Activated naive CD4-positive, alpha-beta T cell treated with anti-CD3 and anti-CD28 coated beads for 36 hours (primary cell): Measurements from ENCODE around the gene DAB1. TPM values are rescaled to one million over a fixed set of nuclear protein-coding genes. Genes with fewer than 3 reads are reported as not detected.

Source experiments
- CTCF ChIA-PET: fragments of 350-600 bp; sonication (Branson Sonifier 250); formaldehyde crosslinking; loops from one replicate; lab custom pipeline; 2021; ENCODE audit warnings: antibody characterized with exemption; lab: Charles Lee
- DNase-seq: peaks from one replicate; pipeline ENCODE4 v3.0.0-alpha.2; 2020
- H3K27ac Mint-ChIP-seq: one replicate; pipeline ENCODE4 v1.8.0; 2021; ENCODE audit warnings: mild to moderate bottlenecking, mixed read lengths
- H3K27me3 Mint-ChIP-seq: one replicate; pipeline ENCODE4 v1.8.0; 2021; ENCODE audit warnings: low read depth, mixed read lengths
- H3K36me3 Mint-ChIP-seq: one replicate; pipeline ENCODE4 v1.8.0; 2021; ENCODE audit warnings: low read depth, mixed read lengths
- H3K4me1 Mint-ChIP-seq: one replicate; pipeline ENCODE4 v1.8.0; 2021; ENCODE audit warnings: low read depth, mixed read lengths
- H3K4me3 Mint-ChIP-seq: one replicate; pipeline ENCODE4 v1.8.0; 2021; ENCODE audit warnings: mild to moderate bottlenecking, moderate library complexity, mixed read lengths
- H3K9me3 Mint-ChIP-seq: one replicate; pipeline ENCODE4 v1.8.0; 2021; ENCODE audit warnings: mixed read lengths
- intact Hi-C: fragments of 100-400 bp; cut with micrococcal nuclease; formaldehyde crosslinking; loops from one replicate; pipeline ENCODE4 v1.15.1; 2023
- total RNA-seq, 2 experiments: library from RNA; stranded (reverse); gene quantifications; one replicate each; pipeline ENCODE4 v1.2.3, GENCODE V29; 2021

Gene DAB1
- total RNA-seq, 2 experiments from 2014 or later: not detected

DNA sequence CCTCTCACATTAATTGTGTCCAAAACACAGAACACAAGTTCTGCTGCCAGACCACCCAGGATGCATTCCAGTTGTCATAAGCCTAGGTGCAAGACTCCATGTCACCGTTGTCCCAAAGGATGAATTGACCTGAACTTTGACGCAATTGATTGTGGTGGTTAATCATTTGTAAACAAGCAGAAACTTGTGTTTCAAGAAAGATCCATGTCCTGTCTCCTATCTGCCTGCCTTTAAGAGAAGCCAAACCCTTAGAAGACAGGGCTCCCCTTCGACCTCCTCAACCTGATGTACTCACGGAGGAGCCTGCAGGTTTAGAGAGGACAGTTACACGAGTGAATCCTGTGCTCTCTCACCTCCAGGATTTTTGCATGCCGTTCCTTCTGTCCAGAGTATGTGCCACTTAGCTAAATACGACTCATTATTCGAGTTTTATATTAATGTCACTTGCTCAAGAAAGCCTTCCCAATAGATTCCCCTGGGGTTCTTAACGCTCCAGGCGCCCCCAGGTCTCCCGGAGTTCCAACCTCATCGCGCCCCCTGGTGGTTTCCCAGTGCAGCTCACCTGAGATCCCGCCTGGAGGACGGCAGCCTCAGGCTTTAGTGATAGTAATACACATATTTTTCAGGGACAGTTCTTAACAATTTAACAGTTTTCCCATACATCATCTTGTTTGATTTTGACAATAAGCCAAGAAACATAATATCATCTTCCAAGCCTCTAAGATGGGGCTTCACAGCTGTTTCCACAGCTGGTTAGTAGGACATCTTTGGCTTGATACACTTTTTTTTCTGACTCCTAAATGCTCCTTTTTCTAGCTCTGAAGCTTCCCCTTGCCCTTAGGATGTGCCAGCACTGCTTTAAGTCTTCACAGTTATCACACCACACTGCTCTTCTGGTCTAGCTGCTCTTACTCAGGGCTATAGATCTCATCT is 455.7 kb downstream of the DAB1 start:
- H3K27ac Mint-ChIP-seq: no peak overlapping the region
- H3K9me3 Mint-ChIP-seq: peaks cover 1% of the 10 kb centered on the region
- CTCF ChIA-PET: interaction anchor here (1.1 kb wide), 1 partner anchor 23 kb away, joined by 3 read pairs; no protein-coding TSS in a partner anchor
- intact Hi-C loops: loop anchor here (1.0 kb wide), 1 partner anchor 136 kb away; no protein-coding TSS in a partner anchor
- no peaks in the 10 kb centered on the region for H3K4me1 Mint-ChIP-seq
- no peak overlapping the region for H3K4me3 Mint-ChIP-seq
- H3K36me3 Mint-ChIP-seq: no peaks in the 10 kb centered on the region
- H3K27me3 Mint-ChIP-seq: peaks cover 8% of the 10 kb centered on the region
- peak; percentile 9 for DNase-seq

DNA sequence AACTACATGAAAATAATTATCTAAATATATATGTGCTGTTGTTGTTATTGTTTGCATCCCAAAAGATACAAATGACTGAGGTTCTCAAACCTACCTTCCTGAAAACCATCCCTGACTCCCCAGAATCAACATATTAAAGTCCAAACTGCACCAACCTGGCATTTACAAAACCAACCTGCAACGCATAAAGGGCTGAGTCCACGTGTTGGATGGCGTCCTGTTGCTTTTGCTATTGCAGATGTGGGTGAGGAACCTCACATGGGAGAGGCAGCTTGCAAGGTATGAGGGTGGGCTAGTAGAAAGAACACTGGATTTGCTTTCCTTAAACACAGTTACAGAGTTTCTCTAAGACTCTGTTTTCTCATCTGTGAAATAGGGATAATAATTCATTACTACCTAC is 456.5 kb downstream of the DAB1 start:
- Mint-ChIP-seq H3K36me3 (no peaks in the 10 kb centered on the region), H3K9me3 (peaks cover 1% of the 10 kb centered on the region), H3K4me1 (no peaks in the 10 kb centered on the region), H3K4me3 (no peak overlapping the region), H3K27me3 (peaks cover 10% of the 10 kb centered on the region), H3K27ac (no peak overlapping the region)
- no peak for DNase-seq
- CTCF ChIA-PET: interaction anchor here (1.1 kb wide), 1 partner anchor 22 kb away, joined by 3 read pairs; no protein-coding TSS in a partner anchor
- intact Hi-C loops: no loop called here

DNA sequence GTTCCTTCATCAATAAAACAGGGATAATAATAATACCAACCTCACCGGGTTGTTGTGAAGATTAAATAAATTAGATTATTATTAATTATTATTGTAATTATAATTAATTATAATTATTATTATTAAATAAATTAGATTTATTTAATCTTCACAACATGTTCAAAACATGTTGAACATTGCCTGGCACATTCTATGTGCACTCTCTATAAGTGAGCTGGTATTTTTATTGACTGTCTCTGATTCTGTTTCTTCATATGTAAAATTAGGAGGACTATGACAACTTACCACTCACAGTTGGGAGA is 457.2 kb downstream of the DAB1 start:
- intact Hi-C loops: no loop called here
- CTCF ChIA-PET: no interaction called here
- Mint-ChIP-seq H3K4me1 (no peaks in the 10 kb centered on the region), H3K9me3 (peaks cover 1% of the 10 kb centered on the region), H3K27me3 (peaks cover 10% of the 10 kb centered on the region), H3K27ac (no peak overlapping the region), H3K36me3 (no peaks in the 10 kb centered on the region), H3K4me3 (no peak overlapping the region)
- DNase-seq: no peak

DNA sequence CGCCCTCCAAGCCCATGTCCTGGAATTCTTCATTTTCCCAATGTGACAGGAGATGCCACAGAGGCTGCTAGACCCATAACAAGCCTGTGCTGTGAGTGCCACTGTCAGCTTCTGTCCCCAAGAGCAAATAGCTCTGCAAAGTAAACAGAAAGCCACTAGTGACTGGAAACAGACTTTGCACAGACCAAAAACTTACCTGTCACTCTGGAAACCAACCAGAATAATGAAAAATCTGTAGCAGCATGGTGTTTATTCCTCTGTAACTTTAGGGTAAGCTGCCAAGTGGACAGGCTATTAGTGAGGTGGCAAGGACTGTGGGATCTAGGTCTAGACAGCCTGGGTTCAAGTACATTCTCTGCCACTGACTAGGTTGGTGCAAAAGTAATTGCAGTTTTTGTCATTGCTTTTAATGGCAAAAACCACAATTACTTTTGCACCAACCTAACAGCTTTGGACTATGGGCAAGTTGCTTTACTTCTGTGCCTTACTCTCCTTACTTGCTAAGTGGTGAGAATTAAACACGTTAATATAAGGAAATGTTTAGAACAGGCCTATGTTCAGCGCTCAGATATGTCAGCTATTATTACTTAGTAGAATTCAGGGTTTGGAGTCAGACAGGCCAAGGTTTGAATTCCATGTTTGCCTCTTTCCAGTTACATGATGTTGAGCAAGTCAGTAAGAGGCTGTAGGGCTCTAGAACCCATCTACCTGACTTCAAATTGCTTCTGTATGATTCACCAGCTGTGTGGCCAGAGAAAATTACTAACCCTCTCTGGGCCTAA is 457.8 kb downstream of the DAB1 start, which contains the start of gene C8B:
Gene C8B (minus strand): TSS at position 100 of the 782 bp plus-strand sequence. CDS start 67 bp downstream, at position 33.
- H3K27me3 Mint-ChIP-seq: peaks cover 10% of the 10 kb centered on the region
- intact Hi-C loops: no loop called here
- CTCF ChIA-PET: no interaction called here
- peaks cover 1% of the 10 kb centered on the region for H3K9me3 Mint-ChIP-seq
- no peak within 1 kb of the TSS for H3K4me3 Mint-ChIP-seq
- no peaks in the 10 kb centered on the region for H3K4me1 Mint-ChIP-seq
- H3K27ac Mint-ChIP-seq: no peak within 1 kb of the TSS
- DNase-seq: no peak
- H3K36me3 Mint-ChIP-seq: no peaks in the 10 kb centered on the region

DNA sequence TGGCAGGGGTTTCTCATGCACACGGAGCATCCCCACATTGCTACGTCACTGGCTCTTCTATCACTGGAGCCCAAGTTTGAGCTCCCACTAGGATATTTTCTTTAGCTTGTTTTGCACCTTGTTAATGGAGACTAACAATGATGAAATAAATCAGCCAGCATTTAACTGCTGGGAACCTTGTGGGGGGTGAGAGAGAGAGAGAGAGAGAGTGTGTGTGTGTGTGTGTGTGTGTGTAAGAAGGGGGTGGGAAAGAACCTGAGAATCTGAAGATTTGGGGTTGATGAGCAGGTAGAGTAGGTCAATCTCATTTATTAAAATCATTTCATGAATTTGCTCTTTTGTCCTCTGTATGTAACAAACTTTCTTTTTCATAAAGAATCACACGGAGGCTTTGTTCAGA is 458.7 kb downstream of the DAB1 start:
- CTCF ChIA-PET: no interaction called here
- Mint-ChIP-seq H3K9me3 (peaks cover 2% of the 10 kb centered on the region), H3K4me1 (no peaks in the 10 kb centered on the region), H3K27ac (no peak overlapping the region), H3K36me3 (no peaks in the 10 kb centered on the region), H3K4me3 (no peak overlapping the region), H3K27me3 (peaks cover 10% of the 10 kb centered on the region)
- intact Hi-C loops: no loop called here
- no peak for DNase-seq

DNA sequence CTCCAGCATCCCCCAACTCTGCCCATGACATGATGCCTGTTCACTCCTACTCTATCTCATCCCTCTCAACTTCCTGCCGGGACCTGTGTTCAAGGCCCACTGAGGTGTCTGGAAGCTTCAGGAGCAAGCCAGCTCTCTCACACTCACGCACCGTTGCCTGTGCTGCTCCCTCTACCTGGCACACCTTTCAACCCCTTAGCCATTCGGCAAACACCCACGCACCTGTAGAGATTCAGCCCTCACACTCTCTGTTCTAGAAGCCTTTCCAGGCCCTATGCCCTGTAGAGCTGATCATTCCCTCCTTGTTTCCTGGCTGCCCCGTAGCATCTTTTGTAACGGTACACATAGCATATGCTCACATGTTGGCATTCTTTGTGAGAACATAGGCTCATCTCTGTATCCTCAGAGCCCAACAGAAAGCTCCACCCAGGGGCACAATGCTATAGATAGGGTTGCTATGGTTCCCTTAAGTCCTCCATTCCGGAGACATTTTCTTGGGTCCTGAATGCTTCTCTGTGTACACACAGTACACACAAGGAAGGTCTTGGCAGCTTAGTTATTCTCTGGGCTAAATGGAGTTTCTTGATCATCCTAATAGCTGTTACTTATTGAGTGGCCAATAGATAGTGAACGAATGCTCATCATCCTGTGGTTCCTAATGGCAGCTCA is 459.4 kb downstream of the DAB1 start:
- CTCF ChIA-PET: no interaction called here
- intact Hi-C loops: no loop called here
- H3K27me3 Mint-ChIP-seq: peaks cover 10% of the 10 kb centered on the region
- DNase-seq: no peak
- H3K36me3 Mint-ChIP-seq: no peaks in the 10 kb centered on the region
- no peaks in the 10 kb centered on the region for H3K4me1 Mint-ChIP-seq
- no peak overlapping the region for H3K27ac Mint-ChIP-seq
- peaks cover 2% of the 10 kb centered on the region for H3K9me3 Mint-ChIP-seq
- no peak overlapping the region for H3K4me3 Mint-ChIP-seq

DNA sequence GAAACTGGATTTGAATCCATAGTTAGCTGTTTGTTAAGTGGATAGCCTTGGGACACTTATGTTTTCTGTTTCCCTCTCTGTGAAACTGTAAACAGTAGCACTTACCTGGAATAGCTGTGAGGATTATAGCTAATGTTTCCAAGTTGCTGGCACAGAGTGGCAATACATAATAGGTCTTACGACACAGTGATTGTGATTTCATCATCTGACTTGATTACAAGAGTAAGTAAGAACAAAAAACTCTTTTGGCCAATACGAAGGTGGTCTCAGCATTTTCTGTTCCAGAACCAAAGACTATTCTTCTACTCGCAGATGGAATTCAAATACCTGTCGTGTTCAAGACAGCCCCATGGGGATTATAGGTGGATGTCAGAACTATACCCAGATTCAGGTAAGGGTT is 460.2 kb downstream of the DAB1 start:
- Mint-ChIP-seq H3K9me3 (peaks cover 1% of the 10 kb centered on the region), H3K36me3 (no peaks in the 10 kb centered on the region), H3K4me3 (no peak overlapping the region), H3K27me3 (peaks cover 10% of the 10 kb centered on the region), H3K4me1 (no peaks in the 10 kb centered on the region), H3K27ac (no peak overlapping the region)
- no peak for DNase-seq
- CTCF ChIA-PET: no interaction called here
- intact Hi-C loops: no loop called here

DNA sequence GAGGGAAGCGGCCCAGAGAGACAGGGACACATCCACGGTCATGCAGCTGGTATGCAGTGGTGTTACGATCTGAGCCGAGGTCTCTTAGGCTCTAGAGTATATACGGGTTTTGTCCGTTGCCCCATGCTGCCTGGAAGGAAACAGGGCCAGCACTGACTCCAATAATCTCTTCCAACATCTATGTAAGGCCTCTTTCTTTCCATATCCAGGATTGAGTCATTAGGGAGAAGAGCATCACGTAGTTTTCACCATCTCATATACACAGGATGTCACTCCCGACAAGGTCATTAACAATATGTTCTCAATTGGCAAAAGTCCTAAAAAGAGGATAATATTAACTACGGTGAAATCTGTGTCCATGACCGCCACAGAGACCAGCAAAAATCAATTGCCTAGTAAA is 462.4 kb downstream of the DAB1 start:
- intact Hi-C loops: no loop called here
- no peaks in the 10 kb centered on the region for H3K36me3 Mint-ChIP-seq
- no peak overlapping the region for H3K4me3 Mint-ChIP-seq
- H3K4me1 Mint-ChIP-seq: no peaks in the 10 kb centered on the region
- CTCF ChIA-PET: interaction anchor here (0.7 kb wide), 1 partner anchor 10 kb away, joined by 4 read pairs; no protein-coding TSS in a partner anchor
- no peak for DNase-seq
- H3K27me3 Mint-ChIP-seq: peaks cover 14% of the 10 kb centered on the region
- no peak overlapping the region for H3K27ac Mint-ChIP-seq
- peaks cover 1% of the 10 kb centered on the region for H3K9me3 Mint-ChIP-seq

DNA sequence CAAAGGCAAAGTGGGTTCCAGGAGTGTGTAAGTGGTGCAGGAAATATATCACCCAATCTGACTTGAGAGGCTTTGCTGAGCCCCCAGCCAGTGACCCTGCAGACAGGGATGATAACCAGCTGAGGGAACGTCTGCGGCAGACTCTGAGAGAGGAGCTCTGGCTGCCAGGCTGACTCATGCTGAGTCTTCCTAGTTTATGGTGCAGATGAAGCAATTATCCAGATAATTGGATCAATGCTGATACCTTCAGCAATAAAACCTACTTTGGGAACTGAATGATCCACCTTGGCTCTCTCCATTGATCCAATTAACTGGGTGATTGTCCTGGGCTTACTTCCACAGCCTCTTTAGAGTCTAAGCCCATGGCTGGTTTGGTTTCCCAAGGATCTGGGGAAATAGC is 465.3 kb downstream of the DAB1 start:
- CTCF ChIA-PET: no interaction called here
- intact Hi-C loops: no loop called here
- no peaks in the 10 kb centered on the region for H3K36me3 Mint-ChIP-seq
- H3K9me3 Mint-ChIP-seq: peaks cover 1% of the 10 kb centered on the region
- no peak for DNase-seq
- no peak overlapping the region for H3K27ac Mint-ChIP-seq
- no peak overlapping the region for H3K4me3 Mint-ChIP-seq
- H3K4me1 Mint-ChIP-seq: no peaks in the 10 kb centered on the region
- peaks cover 17% of the 10 kb centered on the region for H3K27me3 Mint-ChIP-seq

DNA sequence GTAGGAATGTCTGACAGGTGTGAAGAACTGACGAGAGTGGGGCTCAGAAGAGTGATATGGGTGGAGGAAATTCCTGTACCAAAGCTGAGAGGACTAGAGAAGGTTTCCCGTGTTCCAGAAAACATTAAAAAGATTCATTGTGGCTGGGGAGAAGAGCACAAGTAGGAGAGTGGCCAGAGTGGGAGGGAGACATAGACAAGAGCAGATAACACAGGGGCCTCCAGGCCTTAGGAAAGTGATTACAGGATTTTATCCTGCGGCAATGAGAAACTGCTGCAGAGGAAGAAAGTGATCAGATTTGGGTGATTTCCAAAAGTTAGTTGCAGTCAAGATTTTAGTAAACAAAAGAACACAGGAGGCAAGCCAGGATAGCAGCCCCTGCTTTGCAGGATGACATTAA is 465.9 kb downstream of the DAB1 start:
- CTCF ChIA-PET: no interaction called here
- H3K36me3 Mint-ChIP-seq: no peaks in the 10 kb centered on the region
- H3K27ac Mint-ChIP-seq: no peak overlapping the region
- H3K4me3 Mint-ChIP-seq: no peak overlapping the region
- peaks cover 1% of the 10 kb centered on the region for H3K9me3 Mint-ChIP-seq
- intact Hi-C loops: no loop called here
- H3K4me1 Mint-ChIP-seq: no peaks in the 10 kb centered on the region
- peaks cover 19% of the 10 kb centered on the region for H3K27me3 Mint-ChIP-seq
- no peak for DNase-seq

DNA sequence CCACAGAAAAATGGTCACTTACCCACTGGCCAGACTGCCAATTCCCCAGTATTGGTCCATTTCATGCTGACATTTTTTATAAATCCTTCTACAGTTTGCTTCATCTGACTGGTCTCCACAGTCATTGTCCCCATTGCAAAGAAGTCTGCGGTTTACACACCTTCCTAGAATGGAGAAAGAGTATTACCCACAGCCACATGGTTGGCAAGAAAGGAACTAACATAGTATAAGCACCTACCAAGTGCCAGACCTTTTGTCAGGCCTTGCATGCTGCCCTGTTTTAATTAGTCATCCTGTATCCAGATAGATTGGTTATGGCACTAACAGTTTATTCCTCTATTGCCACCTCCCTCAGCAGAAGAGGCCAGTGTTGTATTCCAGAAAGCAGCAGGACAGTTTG is 469.2 kb downstream of the DAB1 start:
- Mint-ChIP-seq H3K9me3 (no peaks in the 10 kb centered on the region), H3K27me3 (peaks cover 17% of the 10 kb centered on the region), H3K4me1 (no peaks in the 10 kb centered on the region), H3K4me3 (no peak overlapping the region), H3K27ac (no peak overlapping the region), H3K36me3 (no peaks in the 10 kb centered on the region)
- DNase-seq: no peak
- intact Hi-C loops: no loop called here
- CTCF ChIA-PET: no interaction called here

DNA sequence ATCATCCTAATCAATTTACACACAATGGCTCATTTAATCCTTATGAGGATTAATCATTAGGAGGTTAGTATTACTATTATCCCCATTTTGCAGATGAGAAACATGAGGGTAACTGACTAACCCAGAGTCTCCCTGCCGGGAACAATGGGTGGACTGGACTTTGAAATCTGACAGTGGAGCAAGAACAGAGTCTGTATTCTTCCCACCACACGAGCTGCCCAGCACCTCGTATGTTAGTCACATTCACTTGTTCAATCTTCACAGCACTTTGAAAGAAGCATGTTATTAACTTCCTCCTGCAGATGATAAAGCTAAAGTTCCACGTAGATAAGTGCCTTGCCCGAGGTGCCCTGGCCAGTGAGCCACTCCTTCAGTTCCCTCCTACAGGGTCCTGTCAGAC is 470.5 kb downstream of the DAB1 start:
- CTCF ChIA-PET: interaction anchor here (0.6 kb wide), 1 partner anchor 22 kb away, joined by 3 read pairs; no protein-coding TSS in a partner anchor

More for the DNA sequence above, 470.5 kb downstream of the DAB1 start:
- Mint-ChIP-seq H3K4me1 (no peaks in the 10 kb centered on the region), H3K36me3 (no peaks in the 10 kb centered on the region), H3K4me3 (no peak overlapping the region), H3K27me3 (peaks cover 17% of the 10 kb centered on the region), H3K9me3 (no peaks in the 10 kb centered on the region), H3K27ac (no peak overlapping the region)
- DNase-seq: no peak
- intact Hi-C loops: no loop called here
